GM23338 (cell line): Measurements from ENCODE around the gene PRKAR1B. TPM values are rescaled to one million over a fixed set of nuclear protein-coding genes. Genes with fewer than 3 reads are reported as not detected.

Experiments used
- ATAC-seq: fragments of 200-7000 bp; cut with Tn5 transposase; 3 replicates; pipeline ENCODE4 v1.9.1; 2020
- DNase-seq: peaks from one replicate; pipeline ENCODE4 v3.0.0-alpha.2; 2015; ENCODE audit warnings: low spot score
- H2AFZ ChIP-seq: fragments of 200-600 bp; sonication (generic); 2 replicates; pipeline ENCODE4 v1.8.0; 2016; ENCODE audit warnings: antibody characterized with exemption, mild to moderate bottlenecking, moderate library complexity
- H3F3A ChIP-seq: fragments of 200-600 bp; sonication (generic); replicated peaks from 2 replicates; pipeline ENCODE4 v1.8.0; 2017; ENCODE audit warnings: antibody characterized with exemption, mixed run types, low read depth
- H3K27ac ChIP-seq: fragments of 200-600 bp; sonication (generic); 2 replicates; pipeline ENCODE4 v1.6.1; 2016; ENCODE audit warnings: low read depth
- H3K27me3 ChIP-seq: fragments of 200-600 bp; sonication (generic); 2 replicates; pipeline ENCODE4 v1.8.0; 2016; ENCODE audit warnings: mild to moderate bottlenecking, mixed run types, moderate library complexity; ENCODE audit not compliant: insufficient read depth
- H3K36me3 ChIP-seq: fragments of 200-600 bp; sonication (generic); 2 replicates; pipeline ENCODE4 v1.8.0; 2016; ENCODE audit warnings: mild to moderate bottlenecking; ENCODE audit not compliant: insufficient read depth
- H3K4me1 ChIP-seq: fragments of 200-600 bp; sonication (generic); 2 replicates; pipeline ENCODE4 v1.8.0; 2016; ENCODE audit warnings: mild to moderate bottlenecking, moderate library complexity; ENCODE audit not compliant: insufficient read depth
- H3K4me2 ChIP-seq: fragments of 200-600 bp; sonication (generic); 2 replicates; pipeline ENCODE4 v1.7.1; 2017; ENCODE audit warnings: mixed run types
- H3K4me3 ChIP-seq: fragments of 200-600 bp; sonication (generic); 2 replicates; pipeline ENCODE4 v1.6.1; 2016; ENCODE audit warnings: mixed run types
- H3K79me2 ChIP-seq: fragments of 200-600 bp; sonication (generic); replicated peaks from 2 replicates; pipeline ENCODE4 v1.8.0; 2017; ENCODE audit warnings: mild to moderate bottlenecking; ENCODE audit not compliant: insufficient read depth
- H3K9me2 ChIP-seq: fragments of 200-600 bp; sonication (generic); 2 replicates; pipeline ENCODE4 v1.8.0; 2017; ENCODE audit not compliant: insufficient read depth
- H4K20me1 ChIP-seq: fragments of 200-600 bp; sonication (generic); replicated peaks from 2 replicates; pipeline ENCODE4 v1.8.0; 2017; ENCODE audit warnings: mild to moderate bottlenecking; ENCODE audit not compliant: insufficient read depth
- H3K27ac Mint-ChIP-seq: 2 replicates; pipeline ENCODE4 v1.8.0; 2020; ENCODE audit warnings: inconsistent platforms, mild to moderate bottlenecking, moderate library complexity, mixed read lengths
- H3K27me3 Mint-ChIP-seq: 3 replicates; pipeline ENCODE4 v1.8.0; 2022; ENCODE audit warnings: low read depth, mild to moderate bottlenecking, moderate library complexity, mixed read lengths, inconsistent platforms; ENCODE audit not compliant: insufficient read depth, poor library complexity
- H3K36me3 Mint-ChIP-seq: 3 replicates; pipeline ENCODE4 v1.8.0; 2021; ENCODE audit warnings: low read depth, mild to moderate bottlenecking, inconsistent platforms, moderate library complexity, mixed read lengths
- H3K4me1 Mint-ChIP-seq: 3 replicates; pipeline ENCODE4 v1.8.0; 2020; ENCODE audit warnings: mild to moderate bottlenecking, inconsistent platforms, mixed read lengths
- H3K4me3 Mint-ChIP-seq: 3 replicates; pipeline ENCODE4 v1.8.0; 2021; ENCODE audit warnings: moderate library complexity, mild to moderate bottlenecking, inconsistent platforms, mixed read lengths
- H3K9me3 Mint-ChIP-seq: 3 replicates; pipeline ENCODE4 v1.8.0; 2020; ENCODE audit warnings: moderate library complexity, mild to moderate bottlenecking, inconsistent platforms, mixed read lengths
- CREB1 ChIP-seq: fragments of 250-450 bp; sonication (Bioruptor Pico); IDR thresholded peaks from 2 replicates; pipeline ENCODE4 v1.5.0; 2020; ENCODE audit warnings: low read depth, mild to moderate bottlenecking, moderate library complexity
- JUNB ChIP-seq: IDR thresholded peaks from one replicate; pipeline ENCODE4 v1.6.1; 2016; ENCODE audit warnings: antibody characterized with exemption; ENCODE audit not compliant: unreplicated experiment
- NANOG ChIP-seq: IDR thresholded peaks from 2 replicates; pipeline ENCODE4 v1.6.1; 2016; ENCODE audit warnings: antibody characterized with exemption, borderline replicate concordance
- STAT1 ChIP-seq: IDR thresholded peaks from one replicate; pipeline ENCODE4 v1.6.1; 2016; ENCODE audit warnings: antibody characterized with exemption; ENCODE audit not compliant: unreplicated experiment
- ZNF331 ChIP-seq: fragments of 250-450 bp; sonication (Bioruptor Pico); IDR thresholded peaks from 2 replicates; pipeline ENCODE4 v1.5.0; 2020; ENCODE audit warnings: low read depth, mild to moderate bottlenecking, moderate library complexity
- polyA plus RNA-seq: library from polyadenylated mRNA; unstranded; fragments of >200 nt; fragmentation: Nextera tagmentation; extraction: Ambion mirVana; gene quantifications from 2 replicates; pipeline ENCODE4 v1.2.1, GENCODE V29; 2016
- total RNA-seq: library from RNA; depleted of rRNA; stranded (reverse); fragments of >200 nt; shearing (Covaris generic); gene quantifications from 2 replicates; pipeline ENCODE4 v1.2.3, GENCODE V29; 2014
- TF ChIP-seq, protein P1 (sequence below): IDR thresholded peaks from 2 replicates; pipeline ENCODE4 v1.6.1; 2016; ENCODE audit warnings: antibody characterized with exemption
- TF ChIP-seq, protein P2 (sequence below): IDR thresholded peaks from one replicate; pipeline ENCODE4 v1.6.1; 2018; ENCODE audit warnings: antibody characterized with exemption; ENCODE audit not compliant: unreplicated experiment
- TF ChIP-seq, protein P3 (sequence below): fragments of 250-450 bp; sonication (Bioruptor Pico); IDR thresholded peaks from 2 replicates; pipeline ENCODE4 v1.5.0; 2020; ENCODE audit warnings: mild to moderate bottlenecking, moderate library complexity

Gene PRKAR1B
- total and polyA plus RNA-seq, 2 experiments from 2014 or later = 35.7 to 36.7 TPM

DNA sequence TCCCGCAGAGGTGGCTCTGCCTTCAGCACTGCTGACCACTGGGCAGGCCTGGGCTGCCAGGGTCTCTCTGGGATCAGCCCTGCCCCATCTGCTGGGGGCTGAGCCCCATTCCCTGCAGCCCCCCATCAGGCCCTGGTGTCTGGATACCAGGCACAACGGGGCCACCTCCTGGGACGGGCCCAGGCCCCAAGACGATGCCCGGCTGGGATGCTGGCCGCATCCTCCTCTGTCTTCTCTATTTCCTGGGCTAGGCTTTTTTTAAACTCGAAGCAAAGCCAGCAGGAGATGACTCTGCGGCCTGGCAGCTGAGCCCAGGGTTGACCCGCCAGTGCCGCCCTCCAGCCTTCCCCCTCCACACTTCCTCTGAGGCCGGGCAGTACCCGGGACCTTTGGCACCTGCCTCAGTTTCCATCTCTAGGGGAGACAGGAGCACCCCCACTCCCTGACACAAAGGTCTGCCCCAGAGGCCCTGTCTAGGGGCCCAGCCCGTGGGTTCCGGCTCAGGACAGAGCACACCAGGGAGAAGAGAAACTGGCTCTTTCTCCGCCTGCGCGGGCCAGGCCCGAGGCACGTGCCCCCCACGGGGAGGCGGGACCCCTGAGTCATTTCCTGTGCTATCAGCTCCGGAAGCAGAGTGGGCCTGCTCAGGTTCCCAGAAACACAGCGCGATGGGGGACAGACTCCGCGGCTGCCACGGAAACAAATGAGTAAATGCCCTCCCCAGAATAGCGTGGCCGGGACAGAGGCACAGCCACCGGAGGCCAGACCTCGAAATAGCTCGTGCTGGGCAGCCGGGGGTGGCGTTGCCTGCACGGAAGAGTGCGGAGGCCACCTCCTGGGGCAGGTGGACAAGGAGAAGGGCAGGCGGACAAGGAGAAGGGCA lies 122.8 kb downstream of the PRKAR1B start:
- H3K27ac ChIP-seq = no peak overlapping the region
- no peak overlapping the region for H3K4me3 ChIP-seq
- no peak for TF ChIP-seq JUNB
- no peak for TF ChIP-seq STAT1
- TF ChIP-seq, protein P1, sequence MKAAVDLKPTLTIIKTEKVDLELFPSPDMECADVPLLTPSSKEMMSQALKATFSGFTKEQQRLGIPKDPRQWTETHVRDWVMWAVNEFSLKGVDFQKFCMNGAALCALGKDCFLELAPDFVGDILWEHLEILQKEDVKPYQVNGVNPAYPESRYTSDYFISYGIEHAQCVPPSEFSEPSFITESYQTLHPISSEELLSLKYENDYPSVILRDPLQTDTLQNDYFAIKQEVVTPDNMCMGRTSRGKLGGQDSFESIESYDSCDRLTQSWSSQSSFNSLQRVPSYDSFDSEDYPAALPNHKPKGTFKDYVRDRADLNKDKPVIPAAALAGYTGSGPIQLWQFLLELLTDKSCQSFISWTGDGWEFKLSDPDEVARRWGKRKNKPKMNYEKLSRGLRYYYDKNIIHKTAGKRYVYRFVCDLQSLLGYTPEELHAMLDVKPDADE = no peak
- TF ChIP-seq ZNF331 (CRISPR knock-in tag) = no peak
- no peak for TF ChIP-seq NANOG
- TF ChIP-seq, protein P2, sequence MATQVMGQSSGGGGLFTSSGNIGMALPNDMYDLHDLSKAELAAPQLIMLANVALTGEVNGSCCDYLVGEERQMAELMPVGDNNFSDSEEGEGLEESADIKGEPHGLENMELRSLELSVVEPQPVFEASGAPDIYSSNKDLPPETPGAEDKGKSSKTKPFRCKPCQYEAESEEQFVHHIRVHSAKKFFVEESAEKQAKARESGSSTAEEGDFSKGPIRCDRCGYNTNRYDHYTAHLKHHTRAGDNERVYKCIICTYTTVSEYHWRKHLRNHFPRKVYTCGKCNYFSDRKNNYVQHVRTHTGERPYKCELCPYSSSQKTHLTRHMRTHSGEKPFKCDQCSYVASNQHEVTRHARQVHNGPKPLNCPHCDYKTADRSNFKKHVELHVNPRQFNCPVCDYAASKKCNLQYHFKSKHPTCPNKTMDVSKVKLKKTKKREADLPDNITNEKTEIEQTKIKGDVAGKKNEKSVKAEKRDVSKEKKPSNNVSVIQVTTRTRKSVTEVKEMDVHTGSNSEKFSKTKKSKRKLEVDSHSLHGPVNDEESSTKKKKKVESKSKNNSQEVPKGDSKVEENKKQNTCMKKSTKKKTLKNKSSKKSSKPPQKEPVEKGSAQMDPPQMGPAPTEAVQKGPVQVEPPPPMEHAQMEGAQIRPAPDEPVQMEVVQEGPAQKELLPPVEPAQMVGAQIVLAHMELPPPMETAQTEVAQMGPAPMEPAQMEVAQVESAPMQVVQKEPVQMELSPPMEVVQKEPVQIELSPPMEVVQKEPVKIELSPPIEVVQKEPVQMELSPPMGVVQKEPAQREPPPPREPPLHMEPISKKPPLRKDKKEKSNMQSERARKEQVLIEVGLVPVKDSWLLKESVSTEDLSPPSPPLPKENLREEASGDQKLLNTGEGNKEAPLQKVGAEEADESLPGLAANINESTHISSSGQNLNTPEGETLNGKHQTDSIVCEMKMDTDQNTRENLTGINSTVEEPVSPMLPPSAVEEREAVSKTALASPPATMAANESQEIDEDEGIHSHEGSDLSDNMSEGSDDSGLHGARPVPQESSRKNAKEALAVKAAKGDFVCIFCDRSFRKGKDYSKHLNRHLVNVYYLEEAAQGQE = no peak
- TF ChIP-seq CREB1 (CRISPR knock-in tag) = no peak
- Mint-ChIP-seq H3K9me3 (no peaks in the 10 kb centered on the region; the same call in 2 of the 3 replicates), H3K4me3 (no peak overlapping the region), H3K27me3 (peaks cover 2% of the 10 kb centered on the region), H3K36me3 (peaks cover 9% of the 10 kb centered on the region; the same call in 2 of the 3 replicates), H3K4me1 (peaks cover 10% of the 10 kb centered on the region), H3K27ac (peak overlapping the region; percentile 36; the same call in 1 of the 2 replicates)
- H3K9me2 ChIP-seq = no peaks in the 10 kb centered on the region
- H3K27me3 ChIP-seq = no peaks in the 10 kb centered on the region
- no peaks in the 10 kb centered on the region for H3K4me1 ChIP-seq
- ATAC-seq (no peak), DNase-seq (no peak)
- no peaks in the 10 kb centered on the region for H3F3A ChIP-seq
- H3K36me3 ChIP-seq = no peaks in the 10 kb centered on the region; the same call in 1 of the 2 replicates
- no peak overlapping the region for H2AFZ ChIP-seq
- no peaks in the 10 kb centered on the region for H3K79me2 ChIP-seq
- H4K20me1 ChIP-seq = peaks cover 9% of the 10 kb centered on the region
- H3K4me2 ChIP-seq = no peak overlapping the region

DNA sequence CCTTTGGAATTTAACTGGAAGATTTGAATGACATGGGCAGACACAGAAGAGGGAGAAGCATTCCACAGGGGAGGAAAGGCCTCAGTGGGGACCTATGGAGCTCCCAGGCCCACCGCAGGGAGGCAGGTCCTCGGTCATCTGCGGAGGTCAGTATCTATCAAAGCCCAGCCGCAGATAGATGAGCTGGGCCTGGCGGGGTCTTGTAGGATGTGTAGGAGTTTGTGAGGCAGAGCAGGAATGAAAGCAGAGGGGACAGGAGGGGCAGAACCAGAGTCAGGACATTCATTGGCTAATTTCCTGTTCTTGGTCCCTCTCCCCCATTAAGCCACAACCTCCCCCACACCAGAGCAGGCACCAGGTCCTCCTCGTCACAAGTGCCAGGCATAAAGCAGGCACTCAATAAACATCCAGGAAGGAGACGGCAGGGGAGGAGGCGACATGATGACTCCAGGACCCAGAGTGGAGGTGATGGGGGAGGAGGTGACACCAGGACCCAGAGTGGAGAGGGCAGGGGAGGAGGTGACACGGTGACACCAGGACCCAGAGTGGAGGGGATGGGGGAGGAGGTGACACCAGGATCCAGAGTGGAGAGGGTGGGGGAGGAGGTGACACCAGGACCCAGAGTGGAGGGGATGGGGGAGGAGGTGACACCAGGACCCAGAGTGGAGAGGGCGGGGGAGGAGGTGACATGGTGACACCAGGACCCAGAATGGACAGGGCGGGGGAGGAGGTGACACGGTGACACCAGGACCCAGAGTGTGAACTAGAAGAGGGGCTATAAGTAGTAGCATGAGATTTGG lies 123.7 kb downstream of the PRKAR1B start:
- Mint-ChIP-seq H3K4me1 (peaks cover 10% of the 10 kb centered on the region), H3K36me3 (peaks cover 9% of the 10 kb centered on the region; the same call in 2 of the 3 replicates), H3K27ac (peak overlapping the region; percentile 69), H3K4me3 (no peak overlapping the region), H3K9me3 (no peaks in the 10 kb centered on the region; the same call in 2 of the 3 replicates), H3K27me3 (peaks cover 2% of the 10 kb centered on the region)
- H3K79me2 ChIP-seq = no peaks in the 10 kb centered on the region
- H3K4me2 ChIP-seq = no peak overlapping the region
- H4K20me1 ChIP-seq = peaks cover 9% of the 10 kb centered on the region
- H3K4me3 ChIP-seq = no peak overlapping the region
- no peaks in the 10 kb centered on the region for H3K4me1 ChIP-seq
- ATAC-seq (no peak), DNase-seq (no peak)
- H3K9me2 ChIP-seq = no peaks in the 10 kb centered on the region
- H3K27me3 ChIP-seq = no peaks in the 10 kb centered on the region
- H3K27ac ChIP-seq = 0 out of 2 replicates have a peak overlapping the region, but pooled peaks have one; percentile 19
- no peaks in the 10 kb centered on the region for H3F3A ChIP-seq
- no peaks in the 10 kb centered on the region; the same call in 1 of the 2 replicates for H3K36me3 ChIP-seq
- H2AFZ ChIP-seq = no peak overlapping the region
- TF ChIP-seq, protein P3, sequence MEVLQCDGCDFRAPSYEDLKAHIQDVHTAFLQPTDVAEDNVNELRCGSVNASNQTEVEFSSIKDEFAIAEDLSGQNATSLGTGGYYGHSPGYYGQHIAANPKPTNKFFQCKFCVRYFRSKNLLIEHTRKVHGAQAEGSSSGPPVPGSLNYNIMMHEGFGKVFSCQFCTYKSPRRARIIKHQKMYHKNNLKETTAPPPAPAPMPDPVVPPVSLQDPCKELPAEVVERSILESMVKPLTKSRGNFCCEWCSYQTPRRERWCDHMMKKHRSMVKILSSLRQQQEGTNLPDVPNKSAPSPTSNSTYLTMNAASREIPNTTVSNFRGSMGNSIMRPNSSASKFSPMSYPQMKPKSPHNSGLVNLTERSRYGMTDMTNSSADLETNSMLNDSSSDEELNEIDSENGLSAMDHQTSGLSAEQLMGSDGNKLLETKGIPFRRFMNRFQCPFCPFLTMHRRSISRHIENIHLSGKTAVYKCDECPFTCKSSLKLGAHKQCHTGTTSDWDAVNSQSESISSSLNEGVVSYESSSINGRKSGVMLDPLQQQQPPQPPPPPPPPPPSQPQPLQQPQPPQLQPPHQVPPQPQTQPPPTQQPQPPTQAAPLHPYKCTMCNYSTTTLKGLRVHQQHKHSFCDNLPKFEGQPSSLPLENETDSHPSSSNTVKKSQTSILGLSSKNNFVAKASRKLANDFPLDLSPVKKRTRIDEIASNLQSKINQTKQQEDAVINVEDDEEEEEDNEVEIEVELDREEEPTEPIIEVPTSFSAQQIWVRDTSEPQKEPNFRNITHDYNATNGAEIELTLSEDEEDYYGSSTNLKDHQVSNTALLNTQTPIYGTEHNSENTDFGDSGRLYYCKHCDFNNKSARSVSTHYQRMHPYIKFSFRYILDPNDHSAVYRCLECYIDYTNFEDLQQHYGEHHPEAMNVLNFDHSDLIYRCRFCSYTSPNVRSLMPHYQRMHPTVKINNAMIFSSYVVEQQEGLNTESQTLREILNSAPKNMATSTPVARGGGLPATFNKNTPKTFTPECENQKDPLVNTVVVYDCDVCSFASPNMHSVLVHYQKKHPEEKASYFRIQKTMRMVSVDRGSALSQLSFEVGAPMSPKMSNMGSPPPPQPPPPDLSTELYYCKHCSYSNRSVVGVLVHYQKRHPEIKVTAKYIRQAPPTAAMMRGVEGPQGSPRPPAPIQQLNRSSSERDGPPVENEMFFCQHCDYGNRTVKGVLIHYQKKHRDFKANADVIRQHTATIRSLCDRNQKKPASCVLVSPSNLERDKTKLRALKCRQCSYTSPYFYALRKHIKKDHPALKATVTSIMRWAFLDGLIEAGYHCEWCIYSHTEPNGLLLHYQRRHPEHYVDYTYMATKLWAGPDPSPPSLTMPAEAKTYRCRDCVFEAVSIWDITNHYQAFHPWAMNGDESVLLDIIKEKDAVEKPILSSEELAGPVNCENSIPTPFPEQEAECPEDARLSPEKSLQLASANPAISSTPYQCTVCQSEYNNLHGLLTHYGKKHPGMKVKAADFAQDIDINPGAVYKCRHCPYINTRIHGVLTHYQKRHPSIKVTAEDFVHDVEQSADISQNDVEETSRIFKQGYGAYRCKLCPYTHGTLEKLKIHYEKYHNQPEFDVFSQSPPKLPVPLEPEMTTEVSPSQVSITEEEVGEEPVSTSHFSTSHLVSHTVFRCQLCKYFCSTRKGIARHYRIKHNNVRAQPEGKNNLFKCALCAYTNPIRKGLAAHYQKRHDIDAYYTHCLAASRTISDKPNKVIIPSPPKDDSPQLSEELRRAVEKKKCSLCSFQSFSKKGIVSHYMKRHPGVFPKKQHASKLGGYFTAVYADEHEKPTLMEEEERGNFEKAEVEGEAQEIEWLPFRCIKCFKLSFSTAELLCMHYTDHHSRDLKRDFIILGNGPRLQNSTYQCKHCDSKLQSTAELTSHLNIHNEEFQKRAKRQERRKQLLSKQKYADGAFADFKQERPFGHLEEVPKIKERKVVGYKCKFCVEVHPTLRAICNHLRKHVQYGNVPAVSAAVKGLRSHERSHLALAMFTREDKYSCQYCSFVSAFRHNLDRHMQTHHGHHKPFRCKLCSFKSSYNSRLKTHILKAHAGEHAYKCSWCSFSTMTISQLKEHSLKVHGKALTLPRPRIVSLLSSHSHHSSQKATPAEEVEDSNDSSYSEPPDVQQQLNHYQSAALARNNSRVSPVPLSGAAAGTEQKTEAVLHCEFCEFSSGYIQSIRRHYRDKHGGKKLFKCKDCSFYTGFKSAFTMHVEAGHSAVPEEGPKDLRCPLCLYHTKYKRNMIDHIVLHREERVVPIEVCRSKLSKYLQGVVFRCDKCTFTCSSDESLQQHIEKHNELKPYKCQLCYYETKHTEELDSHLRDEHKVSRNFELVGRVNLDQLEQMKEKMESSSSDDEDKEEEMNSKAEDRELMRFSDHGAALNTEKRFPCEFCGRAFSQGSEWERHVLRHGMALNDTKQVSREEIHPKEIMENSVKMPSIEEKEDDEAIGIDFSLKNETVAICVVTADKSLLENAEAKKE (CRISPR knock-in tag) = no peak
- no peak for TF ChIP-seq JUNB
